Muscle layer of colon (tissue), 2 donors: ENCODE measurements around the gene KMT2D.
"Not testable (repeated sequence)": the region's sequence is repeated elsewhere in the genome, so short reads cannot be mapped to it uniquely, and the experiment has no call there.

Source experiments
- H3K27ac ChIP-seq: one replicate; pipeline ENCODE4 v1.7.0; 2013; ENCODE audit warnings: low read depth, mild to moderate bottlenecking, low read length, moderate library complexity
- H3K27me3 ChIP-seq, 2 donors: one replicate each; pipeline ENCODE4 v1.7.0; 2013; ENCODE audit warnings: low read length in 2 of 2, mild to moderate bottlenecking in 2 of 2; ENCODE audit not compliant: insufficient read depth in 2 of 2, control insufficient read depth in 1 of 2
- H3K36me3 ChIP-seq: one replicate; pipeline ENCODE4 v1.7.0; 2013; ENCODE audit warnings: mild to moderate bottlenecking, low read length; ENCODE audit not compliant: insufficient read depth
- H3K4me1 ChIP-seq: one replicate; pipeline ENCODE4 v1.7.0; 2013; ENCODE audit warnings: mild to moderate bottlenecking, low read length; ENCODE audit not compliant: insufficient read depth
- H3K4me3 ChIP-seq, 2 donors: one replicate each; pipeline ENCODE4 v1.7.0; 2013; ENCODE audit warnings: low read length in 2 of 2, low read depth in 1 of 2, mild to moderate bottlenecking in 1 of 2, moderate library complexity in 1 of 2
- H3K9ac ChIP-seq: one replicate; pipeline ENCODE4 v1.7.0; 2013; ENCODE audit warnings: low read length
- H3K9me3 ChIP-seq: one replicate; pipeline ENCODE4 v1.7.0; 2013; ENCODE audit warnings: mild to moderate bottlenecking, low read length
- donor health status: abdominal sarcoma.
- donor health status: Adenocarcinoma of cecum.

The KMT2D gene

GRCh38 chr12:49084438-49084837 is 23.8 kb upstream of the KMT2D start:
- Histone ChIP-seq H3K9me3 (no peaks in the 10 kb centered on the region), H3K4me1 (peaks cover 6% of the 10 kb centered on the region), H3K4me3 (no peak overlapping the region), H3K9ac (no peak overlapping the region), H3K36me3 (no peaks in the 10 kb centered on the region), H3K27me3 (peaks cover 9 to 10% of the 10 kb centered on the region in 2 donors), H3K27ac (no peak overlapping the region)

- Histone ChIP-seq H3K36me3 (no peaks in the 10 kb centered on the region), H3K9ac (no peak overlapping the region), H3K27ac (no peak overlapping the region), H3K9me3 (no peaks in the 10 kb centered on the region), H3K4me3 (no peak overlapping the region), H3K4me1 (no peaks in the 10 kb centered on the region), H3K27me3 (no peaks in the 10 kb centered on the region)
These were observed 19.2 kb upstream of the KMT2D start for GRCh38 chr12:49079793-49080192.

- Histone ChIP-seq H3K27me3 (no peaks in the 10 kb centered on the region), H3K27ac (no peak overlapping the region), H3K36me3 (no peaks in the 10 kb centered on the region), H3K4me3 (no peak overlapping the region), H3K9ac (no peak overlapping the region), H3K4me1 (peaks cover 12% of the 10 kb centered on the region), H3K9me3 (no peaks in the 10 kb centered on the region)
These were observed 10.4 kb upstream of the KMT2D start for GRCh38 chr12:49070971-49071370.

- Histone ChIP-seq H3K9me3 (no peaks in the 10 kb centered on the region), H3K27ac (peak within 1 kb of the TSS; percentile 75), H3K4me3 (peak within 1 kb of the TSS; percentile 85 to 95), H3K36me3 (no peaks in the 10 kb centered on the region), H3K9ac (peak within 1 kb of the TSS; percentile 24), H3K27me3 (no peaks in the 10 kb centered on the region), H3K4me1 (peaks cover 12% of the 10 kb centered on the region)
These were observed 9.1 kb upstream of the KMT2D start, which contains the start of gene RHEBL1 for GRCh38 chr12:49069507-49070346. RHEBL1 (minus strand) TSS chr12:49069979; CDS start chr12:49069785, 194 bp downstream.

- Histone ChIP-seq H3K27me3 (no peaks in the 10 kb centered on the region), H3K27ac (no peak overlapping the region), H3K9ac (peak overlapping the region; percentile 24), H3K4me1 (peaks cover 12% of the 10 kb centered on the region), H3K9me3 (no peaks in the 10 kb centered on the region), H3K4me3 (peak overlapping the region; percentile 85 to 95), H3K36me3 (no peaks in the 10 kb centered on the region)
These were observed 8.4 kb upstream of the KMT2D start for GRCh38 chr12:49068879-49069506.

- no peaks in the 10 kb centered on the region for H3K27me3 ChIP-seq
- peaks cover 17% of the 10 kb centered on the region for H3K4me1 ChIP-seq
- no peak overlapping the region for H3K27ac ChIP-seq
- H3K4me3 ChIP-seq: no peak overlapping the region
- H3K36me3 ChIP-seq: no peaks in the 10 kb centered on the region
- no peaks in the 10 kb centered on the region for H3K9me3 ChIP-seq
- no peak overlapping the region for H3K9ac ChIP-seq
These were observed 5.5 kb upstream of the KMT2D start for GRCh38 chr12:49066120-49066519.

GRCh38 chr12:49064767-49065152 is 4.2 kb upstream of the KMT2D start:
- Histone ChIP-seq H3K36me3 (no peaks in the 10 kb centered on the region), H3K9me3 (no peaks in the 10 kb centered on the region), H3K27me3 (no peaks in the 10 kb centered on the region), H3K9ac (no peak overlapping the region), H3K4me3 (no peak overlapping the region), H3K27ac (no peak overlapping the region), H3K4me1 (peaks cover 12% of the 10 kb centered on the region)

- not testable (repeated sequence) for H3K4me3 ChIP-seq, H3K36me3 ChIP-seq, H3K9me3 ChIP-seq, H3K27me3 ChIP-seq, H3K27ac ChIP-seq, H3K9ac ChIP-seq
- H3K4me1 ChIP-seq: peaks cover 27% of the 10 kb centered on the region
These were observed 1.3 kb upstream of the KMT2D start for GRCh38 chr12:49061916-49062315.

- H3K4me1 ChIP-seq: peaks cover 34% of the 10 kb centered on the region
- H3K9me3 ChIP-seq: no peaks in the 10 kb centered on the region
- peak overlapping the region; percentile 95 to 96 for H3K4me3 ChIP-seq
- peak overlapping the region; percentile 99 for H3K27ac ChIP-seq
- no peaks in the 10 kb centered on the region for H3K36me3 ChIP-seq
- H3K9ac ChIP-seq: peak overlapping the region; percentile 50
- H3K27me3 ChIP-seq: no peaks in the 10 kb centered on the region
These were observed 610 bp upstream of the KMT2D start for GRCh38 chr12:49061157-49061650.

GRCh38 chr12:49059299-49060171 is 1.1 kb downstream of the KMT2D start:
- Histone ChIP-seq H3K4me3 (peak overlapping the region; percentile 95 to 96), H3K4me1 (peaks cover 45% of the 10 kb centered on the region), H3K9me3 (no peaks in the 10 kb centered on the region)

GRCh38 chr12:49059045-49059298 is 1.6 kb downstream of the KMT2D start:
- Histone ChIP-seq H3K9ac (peak overlapping the region; percentile 86), H3K36me3 (peaks cover 13% of the 10 kb centered on the region), H3K9me3 (no peaks in the 10 kb centered on the region), H3K27me3 (no peaks in the 10 kb centered on the region), H3K27ac (peak overlapping the region; percentile 99), H3K4me3 (peak overlapping the region; percentile 95 to 96), H3K4me1 (peaks cover 45% of the 10 kb centered on the region)

More at GRCh38 chr12:49059299-49060171, 1.1 kb downstream of the KMT2D start:
- peaks cover 7% of the 10 kb centered on the region for H3K36me3 ChIP-seq
- H3K27ac ChIP-seq: peak overlapping the region; percentile 99
- H3K27me3 ChIP-seq: no peaks in the 10 kb centered on the region
- peak overlapping the region; percentile 86 for H3K9ac ChIP-seq
